HFF-Myc (cell line): ENCODE data around the gene TAF6.

Experiments used
- DNase-seq: peaks from one replicate; pipeline ENCODE4 v3.0.0-alpha.2; 2011; ENCODE audit warnings: low read depth; ENCODE audit errors: extremely low read depth
- H3K4me3 ChIP-seq: replicated peaks from 2 replicates; pipeline ENCODE4 v1.5.1; 2011; ENCODE audit warnings: low read depth, mild to moderate bottlenecking, control low read depth, low read length
- TF ChIP-seq, protein P1 (sequence below): IDR thresholded peaks from 2 replicates; pipeline ENCODE4 v1.5.1; 2012; ENCODE audit warnings: mild to moderate bottlenecking, low read depth, low read length, control low read depth; ENCODE audit errors: missing control alignments

The TAF6 gene

DNA sequence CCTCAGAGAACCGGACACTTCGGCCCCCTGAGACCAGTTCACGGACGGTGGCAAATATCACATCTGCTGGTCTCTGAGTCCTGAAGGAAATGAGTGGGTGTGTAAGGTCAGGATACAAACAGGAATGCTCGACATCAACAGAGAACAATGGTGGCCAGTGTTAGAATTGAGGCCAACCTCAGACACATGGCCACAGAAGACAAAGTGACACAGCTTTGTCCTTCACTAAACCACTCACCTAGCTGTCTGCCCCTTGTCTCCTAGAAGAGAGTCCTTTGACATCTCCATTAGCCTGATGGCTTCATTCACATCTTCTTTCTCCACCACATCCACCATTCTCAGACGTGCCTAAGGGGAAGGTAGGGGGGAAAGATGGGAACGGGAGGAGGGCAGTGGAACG, 26.1 kb downstream of the TAF6 start:
- TF ChIP-seq, protein P1, sequence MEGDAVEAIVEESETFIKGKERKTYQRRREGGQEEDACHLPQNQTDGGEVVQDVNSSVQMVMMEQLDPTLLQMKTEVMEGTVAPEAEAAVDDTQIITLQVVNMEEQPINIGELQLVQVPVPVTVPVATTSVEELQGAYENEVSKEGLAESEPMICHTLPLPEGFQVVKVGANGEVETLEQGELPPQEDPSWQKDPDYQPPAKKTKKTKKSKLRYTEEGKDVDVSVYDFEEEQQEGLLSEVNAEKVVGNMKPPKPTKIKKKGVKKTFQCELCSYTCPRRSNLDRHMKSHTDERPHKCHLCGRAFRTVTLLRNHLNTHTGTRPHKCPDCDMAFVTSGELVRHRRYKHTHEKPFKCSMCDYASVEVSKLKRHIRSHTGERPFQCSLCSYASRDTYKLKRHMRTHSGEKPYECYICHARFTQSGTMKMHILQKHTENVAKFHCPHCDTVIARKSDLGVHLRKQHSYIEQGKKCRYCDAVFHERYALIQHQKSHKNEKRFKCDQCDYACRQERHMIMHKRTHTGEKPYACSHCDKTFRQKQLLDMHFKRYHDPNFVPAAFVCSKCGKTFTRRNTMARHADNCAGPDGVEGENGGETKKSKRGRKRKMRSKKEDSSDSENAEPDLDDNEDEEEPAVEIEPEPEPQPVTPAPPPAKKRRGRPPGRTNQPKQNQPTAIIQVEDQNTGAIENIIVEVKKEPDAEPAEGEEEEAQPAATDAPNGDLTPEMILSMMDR, result no peak
- no peak for DNase-seq
- H3K4me3 ChIP-seq, result no peak overlapping the region

DNA sequence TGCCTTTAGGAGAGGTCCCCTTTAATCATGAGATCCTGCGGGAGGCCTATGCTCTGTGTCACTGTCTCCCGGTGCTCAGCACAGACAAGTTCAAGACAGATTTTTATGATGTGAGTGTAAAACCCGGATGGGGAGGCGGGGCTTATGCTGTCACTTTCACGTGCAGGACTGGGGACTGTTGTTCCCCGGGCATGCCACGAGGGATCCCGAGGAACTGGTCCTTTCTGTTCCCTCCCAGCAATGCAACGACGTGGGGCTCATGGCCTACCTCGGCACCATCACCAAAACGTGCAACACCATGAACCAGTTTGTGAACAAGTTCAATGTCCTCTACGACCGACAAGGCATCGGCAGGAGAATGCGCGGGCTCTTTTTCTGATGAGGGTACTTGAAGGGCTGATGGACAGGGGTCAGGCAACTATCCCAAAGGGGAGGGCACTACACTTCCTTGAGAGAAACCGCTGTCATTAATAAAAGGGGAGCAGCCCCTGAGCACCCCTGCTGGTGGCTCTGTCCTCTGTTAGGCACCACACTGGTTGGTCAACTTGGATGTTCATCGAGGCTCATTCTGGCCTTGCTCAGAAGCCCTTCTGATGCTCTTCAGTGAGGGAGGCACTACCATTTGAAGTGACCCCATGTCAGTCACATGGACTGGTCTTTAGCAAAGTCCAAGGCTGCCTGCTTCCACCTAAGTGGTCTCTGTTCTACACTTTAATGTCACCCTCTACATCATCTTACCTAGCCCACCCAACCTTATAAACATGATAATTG, 27.6 kb downstream of the TAF6 start:
- H3K4me3 ChIP-seq, result no peak overlapping the region
- TF ChIP-seq, protein P1, result peak; percentile 31
- no peak for DNase-seq

DNA sequence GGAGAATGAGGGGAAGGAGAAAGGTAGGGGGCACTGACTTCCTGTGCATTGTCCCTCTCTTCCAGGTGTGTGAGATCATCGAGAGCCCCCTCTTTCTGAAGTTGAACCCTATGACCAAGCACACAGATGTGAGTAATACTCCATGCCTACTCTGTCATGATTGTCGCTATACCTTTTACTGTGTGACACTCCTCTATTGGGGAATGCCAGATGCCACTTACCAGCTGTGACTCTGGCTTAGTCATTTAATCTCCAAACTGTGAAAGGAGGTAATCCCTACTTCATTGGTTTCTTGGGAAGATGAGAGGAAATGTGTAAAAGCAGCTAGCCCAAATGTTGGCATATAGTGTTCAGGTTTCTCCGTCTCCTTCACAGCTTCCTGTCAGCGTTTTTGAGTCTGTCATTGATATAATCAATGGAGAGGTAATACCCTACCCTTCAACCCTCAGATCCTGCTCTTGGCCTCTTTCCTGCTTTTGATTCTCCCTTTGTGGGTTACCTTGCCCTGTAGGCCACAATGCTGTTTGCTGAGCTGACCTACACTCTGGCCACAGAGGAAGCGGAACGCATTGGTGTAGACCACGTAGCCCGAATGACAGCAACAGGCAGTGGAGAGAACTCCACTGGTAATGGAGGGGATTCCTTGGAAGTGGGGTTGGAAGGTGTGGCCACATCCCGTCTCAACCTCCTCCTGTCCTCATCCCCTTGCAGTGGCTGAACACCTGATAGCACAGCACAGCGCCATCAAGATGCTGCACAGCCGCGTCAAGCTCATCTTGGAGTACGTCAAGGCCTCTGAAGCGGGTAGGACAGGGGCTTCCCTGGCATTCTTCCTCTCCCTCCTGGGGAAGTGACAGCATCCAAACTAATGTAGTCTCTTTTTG, 28.4 kb downstream of the TAF6 start:
- DNase-seq, result no peak
- peak overlapping the region; percentile 5; the same call in 1 of the 2 replicates for H3K4me3 ChIP-seq
- TF ChIP-seq, protein P1, result no peak

DNA sequence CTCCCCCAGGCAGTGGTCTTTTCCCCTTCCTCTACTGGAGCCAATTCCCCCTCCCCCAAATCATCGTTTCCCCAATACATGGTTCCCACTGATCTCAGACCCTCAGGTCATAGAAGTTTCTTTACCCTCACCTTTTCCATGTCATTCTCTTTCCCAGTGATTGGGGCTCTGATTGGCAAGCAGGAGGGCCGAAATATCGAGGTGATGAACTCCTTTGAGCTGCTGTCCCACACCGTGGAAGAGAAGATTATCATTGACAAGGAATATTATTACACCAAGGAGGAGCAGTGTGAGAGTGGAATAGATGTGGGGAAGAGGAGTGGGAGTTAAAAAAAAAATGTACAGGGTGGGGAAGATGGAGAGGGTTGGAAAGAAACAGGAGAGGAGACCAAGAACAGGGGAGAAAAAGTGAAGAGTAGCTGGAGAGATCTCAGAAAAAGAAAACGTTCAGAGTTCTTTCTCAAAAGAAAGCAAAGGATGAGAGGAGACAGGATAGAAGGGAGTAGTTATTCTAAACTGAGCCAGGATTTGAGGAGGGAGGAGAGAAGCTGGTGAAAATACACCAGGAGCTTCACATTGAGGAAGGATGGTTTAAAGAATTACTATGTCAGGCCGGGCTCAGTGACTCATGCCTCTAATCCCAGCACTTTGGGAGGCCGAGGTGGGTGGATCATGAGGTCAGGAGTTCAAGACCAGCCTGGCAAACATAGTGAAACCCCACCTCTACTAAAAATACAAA, 29.5 kb downstream of the TAF6 start:
- no peak for DNase-seq
- TF ChIP-seq, protein P1, result no peak
- peak overlapping the region; percentile 93 for H3K4me3 ChIP-seq

DNA sequence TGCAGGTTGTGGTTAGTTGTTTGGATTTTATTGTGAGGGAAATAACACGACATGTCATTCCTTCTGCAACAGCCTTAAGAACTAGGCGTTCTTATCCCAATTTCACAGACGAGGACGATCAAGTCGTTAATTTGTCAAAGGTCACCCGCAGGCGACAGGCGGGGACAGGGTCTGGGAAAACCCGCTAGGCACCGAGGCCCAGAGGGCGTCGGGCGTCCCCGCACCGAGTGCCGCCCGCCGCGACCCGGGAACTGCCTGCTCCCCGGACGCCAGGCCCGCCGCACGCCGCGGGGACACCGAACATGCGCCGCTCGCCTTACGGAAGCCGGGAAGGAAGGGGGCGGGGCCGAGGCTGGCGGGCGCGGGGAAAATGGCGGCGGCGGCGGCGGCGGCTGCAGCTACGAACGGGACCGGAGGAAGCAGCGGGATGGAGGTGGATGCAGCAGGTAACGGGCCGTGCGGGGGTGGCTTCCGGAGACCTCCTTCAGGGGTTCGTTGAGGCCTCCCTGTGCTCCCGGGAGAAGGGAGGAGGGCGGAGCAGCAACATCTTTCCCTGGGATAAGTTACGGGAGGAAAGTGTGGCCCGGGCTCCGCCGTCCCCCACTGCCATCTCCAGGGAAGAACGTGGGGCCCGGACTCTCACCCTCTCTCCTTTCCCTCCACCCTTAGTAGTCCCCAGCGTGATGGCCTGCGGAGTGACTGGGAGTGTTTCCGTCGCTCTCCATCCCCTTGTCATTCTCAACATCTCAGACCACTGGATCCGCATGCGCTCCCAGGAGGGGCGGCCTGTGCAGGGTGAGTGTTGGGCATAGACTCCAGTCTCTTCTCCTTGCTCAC, 30.3 kb downstream of the TAF6 start, which contains the start of gene COPS6:
Gene COPS6 (plus strand): TSS at position 349 of the 837 bp plus-strand sequence. CDS start 22 bp downstream, at position 371.
- no peak for DNase-seq
- TF ChIP-seq, protein P1, result no peak
- H3K4me3 ChIP-seq, result peak within 1 kb of the TSS; percentile 93

DNA sequence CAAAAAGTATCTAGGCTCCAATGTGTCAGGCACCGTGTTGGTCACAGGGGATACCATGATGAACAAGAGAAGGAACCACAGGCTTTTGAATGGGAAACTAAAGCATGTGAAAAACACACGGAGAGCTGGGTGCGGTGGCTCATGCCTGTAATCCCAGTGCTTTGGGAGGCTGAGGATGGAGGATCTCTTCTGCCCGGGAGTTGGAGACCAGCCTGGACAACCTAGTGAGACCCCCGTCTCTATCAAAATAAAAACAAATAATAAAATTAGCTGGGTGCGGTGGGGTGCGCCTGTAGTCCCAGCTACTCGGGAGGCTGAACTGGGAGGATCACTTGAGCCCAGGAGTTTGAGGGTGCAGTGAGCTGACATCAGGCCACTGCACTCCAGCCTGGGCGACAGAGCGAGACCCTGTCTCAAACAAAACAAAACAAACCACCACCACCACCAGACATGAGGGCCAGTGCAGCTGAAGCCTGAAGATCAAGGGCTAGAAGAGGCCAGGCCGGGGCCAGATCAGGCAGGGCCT, 31.0 kb downstream of the TAF6 start:
- peak overlapping the region; percentile 93 for H3K4me3 ChIP-seq
- no peak for DNase-seq
- TF ChIP-seq, protein P1, result no peak
